ENCODE results near the gene LMTK3.

Gene LMTK3

DNA sequence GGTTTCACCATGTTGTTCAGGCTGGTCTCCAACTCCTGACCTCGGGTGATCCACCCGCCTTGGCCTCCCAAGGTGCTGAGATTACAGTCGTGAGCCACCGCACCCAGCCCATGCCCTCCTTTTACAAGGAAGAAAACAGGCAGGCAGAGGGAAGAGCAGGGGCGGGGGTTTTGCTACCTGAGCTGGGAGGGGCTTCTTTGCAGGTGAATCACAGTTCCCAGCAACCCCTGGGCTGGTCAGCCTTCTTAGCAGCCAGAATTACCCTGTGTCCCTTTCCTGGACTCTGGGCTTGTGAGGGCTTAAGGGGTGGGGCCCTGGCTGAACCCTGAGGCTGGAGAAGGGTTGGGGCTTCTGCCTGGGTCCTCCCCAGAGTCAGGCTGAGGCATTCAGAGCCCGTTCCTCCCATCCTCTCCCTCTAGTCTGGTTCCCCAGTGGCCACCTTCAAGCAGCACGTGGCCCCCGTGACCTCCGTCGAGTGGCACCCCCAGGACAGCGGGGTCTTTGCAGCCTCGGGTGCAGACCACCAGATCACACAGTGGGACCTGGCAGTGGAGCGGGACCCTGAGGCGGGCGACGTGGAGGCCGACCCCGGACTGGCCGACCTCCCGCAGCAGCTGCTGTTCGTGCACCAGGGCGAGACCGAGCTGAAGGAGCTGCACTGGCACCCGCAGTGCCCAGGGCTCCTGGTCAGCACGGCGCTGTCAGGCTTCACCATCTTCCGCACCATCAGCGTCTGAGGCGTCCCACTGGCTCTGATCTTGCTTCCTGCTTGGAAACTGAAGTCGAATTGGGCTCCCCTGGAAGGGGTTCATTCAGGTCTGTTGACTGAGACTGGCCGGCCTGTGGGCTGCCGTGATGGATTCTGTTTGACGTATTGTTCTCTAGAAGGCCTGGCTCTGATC, 59.1 kb downstream of the LMTK3 start:
- Mint-ChIP-seq H3K4me1 (peaks cover 8% of the 10 kb centered on the region), H3K27ac (no peak overlapping the region), H3K36me3 (peaks cover 33% of the 10 kb centered on the region), H3K27me3 (no peaks in the 10 kb centered on the region), H3K9me3 (no peaks in the 10 kb centered on the region), H3K4me3 (no peak overlapping the region)
- no peak for DNase-seq
- CTCF ChIA-PET, result no interaction called here

- Mint-ChIP-seq H3K27ac (no peak overlapping the region), H3K36me3 (peaks cover 33% of the 10 kb centered on the region), H3K4me3 (no peak overlapping the region), H3K4me1 (peaks cover 13% of the 10 kb centered on the region), H3K9me3 (no peaks in the 10 kb centered on the region), H3K27me3 (no peaks in the 10 kb centered on the region)
- no peak for DNase-seq
- CTCF ChIA-PET, result no interaction called here
Observed at GRCh38 chr19:48451624-48452023, 60.0 kb downstream of the LMTK3 start.

DNA sequence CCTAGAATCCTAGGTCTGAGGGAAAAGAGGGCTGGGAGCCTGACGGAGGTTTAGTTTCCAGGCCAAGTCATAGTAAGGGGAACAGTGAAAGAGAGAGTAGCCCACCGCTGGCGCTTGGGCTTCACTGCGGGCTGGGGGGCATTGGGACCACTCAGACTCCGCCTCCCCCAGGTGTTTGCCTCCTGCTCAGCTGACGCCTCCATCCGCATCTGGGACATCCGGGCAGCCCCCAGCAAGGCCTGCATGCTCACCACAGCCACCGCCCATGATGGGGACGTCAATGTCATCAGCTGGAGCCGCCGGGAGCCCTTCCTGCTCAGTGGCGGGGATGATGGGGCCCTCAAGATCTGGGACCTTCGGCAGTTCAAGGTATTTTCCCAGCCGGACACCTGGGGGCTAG, 60.8 kb downstream of the LMTK3 start:
- Mint-ChIP-seq H3K4me1 (peaks cover 19% of the 10 kb centered on the region), H3K4me3 (no peak overlapping the region), H3K27ac (no peak overlapping the region), H3K36me3 (peaks cover 34% of the 10 kb centered on the region), H3K9me3 (no peaks in the 10 kb centered on the region), H3K27me3 (peaks cover under 1% of the 10 kb centered on the region)
- DNase-seq, result no peak
- CTCF ChIA-PET, result no interaction called here

DNA sequence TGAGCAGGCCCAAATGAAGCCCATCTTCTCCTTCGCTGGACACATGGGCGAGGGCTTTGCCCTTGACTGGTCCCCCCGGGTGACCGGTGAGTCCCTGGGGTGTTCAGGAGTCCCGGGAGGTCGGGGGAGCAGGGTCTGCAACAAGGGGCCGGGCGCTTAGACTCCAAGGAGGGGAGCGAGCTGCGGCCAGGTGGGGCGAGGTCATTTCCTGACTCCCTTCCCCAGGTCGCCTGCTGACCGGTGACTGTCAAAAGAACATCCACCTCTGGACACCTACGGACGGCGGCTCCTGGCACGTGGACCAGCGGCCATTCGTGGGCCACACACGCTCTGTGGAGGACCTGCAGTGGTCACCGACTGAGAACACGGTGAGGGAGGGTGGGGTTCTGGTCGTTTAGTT, 61.2 kb downstream of the LMTK3 start:
- no peak for DNase-seq
- Mint-ChIP-seq H3K36me3 (peaks cover 36% of the 10 kb centered on the region), H3K27me3 (peaks cover 4% of the 10 kb centered on the region), H3K4me1 (peaks cover 23% of the 10 kb centered on the region), H3K4me3 (no peak overlapping the region), H3K27ac (no peak overlapping the region), H3K9me3 (no peaks in the 10 kb centered on the region)
- CTCF ChIA-PET, result no interaction called here

DNA sequence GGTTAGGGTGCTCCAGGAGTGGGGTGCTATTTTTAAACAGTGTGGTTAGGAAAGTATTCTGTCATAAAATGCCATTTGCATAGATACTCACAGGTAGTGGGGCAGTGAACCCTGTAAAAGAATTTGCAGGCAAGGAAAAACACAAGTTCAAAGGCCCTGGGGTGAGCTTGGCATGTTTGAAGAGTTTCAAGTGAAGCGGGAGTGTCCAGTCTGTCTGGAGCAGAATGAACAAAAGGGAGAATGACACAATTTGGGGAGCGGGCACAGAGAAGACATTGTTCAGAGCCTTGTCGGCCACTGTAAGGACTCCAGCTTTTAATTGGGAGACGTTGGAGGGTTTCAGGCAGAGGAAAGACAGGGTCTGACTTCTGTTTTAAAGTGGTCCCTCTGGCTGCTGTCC, 63.1 kb downstream of the LMTK3 start:
- Mint-ChIP-seq H3K4me1 (peaks cover 33% of the 10 kb centered on the region), H3K27ac (no peak overlapping the region), H3K4me3 (no peak overlapping the region), H3K9me3 (no peaks in the 10 kb centered on the region), H3K36me3 (peaks cover 30% of the 10 kb centered on the region), H3K27me3 (peaks cover 21% of the 10 kb centered on the region)
- CTCF ChIA-PET, result no interaction called here
- no peak for DNase-seq

DNA sequence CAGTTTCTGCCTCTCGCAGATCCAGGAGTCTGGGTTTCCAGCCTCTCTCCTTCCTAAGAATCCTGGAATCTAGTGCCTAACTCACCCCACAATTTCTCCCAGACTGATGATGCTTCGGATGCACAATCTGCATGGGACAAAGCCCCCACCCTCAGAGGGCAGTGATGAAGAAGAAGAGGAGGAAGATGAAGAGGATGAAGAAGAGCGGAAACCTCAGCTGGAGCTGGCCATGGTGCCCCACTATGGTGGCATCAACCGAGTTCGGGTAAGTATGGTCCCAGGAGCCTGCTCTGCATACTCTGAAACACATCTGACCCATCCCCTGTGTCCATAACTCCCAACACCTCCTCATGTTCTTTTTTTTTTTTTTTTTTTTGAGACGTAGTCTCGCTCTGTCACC, 65.1 kb downstream of the LMTK3 start:
- no peak for DNase-seq
- H3K4me1 Mint-ChIP-seq, result peaks cover 35% of the 10 kb centered on the region
- peaks cover 30% of the 10 kb centered on the region for H3K27me3 Mint-ChIP-seq
- peaks cover 28% of the 10 kb centered on the region for H3K36me3 Mint-ChIP-seq
- peak overlapping the region; percentile 77 for H3K4me3 Mint-ChIP-seq
- H3K27ac Mint-ChIP-seq, result peak overlapping the region; percentile 92
- no peaks in the 10 kb centered on the region for H3K9me3 Mint-ChIP-seq
- CTCF ChIA-PET, result interaction anchor here (0.9 kb wide), 1 partner anchor 10 kb away, joined by 4 read pairs; no protein-coding TSS in a partner anchor

- H3K27me3 Mint-ChIP-seq, result peaks cover 37% of the 10 kb centered on the region
- CTCF ChIA-PET, result no interaction called here
- peaks cover 25% of the 10 kb centered on the region for H3K36me3 Mint-ChIP-seq
- peak; percentile 98 for DNase-seq
- peak within 1 kb of the TSS; percentile 92 for H3K27ac Mint-ChIP-seq
- peak within 1 kb of the TSS; percentile 77 for H3K4me3 Mint-ChIP-seq
- H3K4me1 Mint-ChIP-seq, result peaks cover 39% of the 10 kb centered on the region
- H3K9me3 Mint-ChIP-seq, result no peaks in the 10 kb centered on the region
Observed at GRCh38 chr19:48445606-48446481, 65.8 kb downstream of the LMTK3 start, which contains the start of gene GRWD1. Gene GRWD1 (plus strand): TSS chr19:48445983. CDS start chr19:48446006, 23 bp downstream.

GRCh38 chr19:48445256-48445605, 66.4 kb downstream of the LMTK3 start:
- Mint-ChIP-seq H3K4me1 (peaks cover 39% of the 10 kb centered on the region), H3K9me3 (no peaks in the 10 kb centered on the region), H3K27me3 (peaks cover 44% of the 10 kb centered on the region), H3K27ac (peak overlapping the region; percentile 92), H3K4me3 (peak overlapping the region; percentile 77), H3K36me3 (peaks cover 24% of the 10 kb centered on the region)
- CTCF ChIA-PET, result no interaction called here
- no peak for DNase-seq

- Mint-ChIP-seq H3K27me3 (peaks cover 45% of the 10 kb centered on the region), H3K27ac (peak overlapping the region; percentile 55), H3K36me3 (peaks cover 24% of the 10 kb centered on the region), H3K4me3 (peak overlapping the region; percentile 77), H3K9me3 (no peaks in the 10 kb centered on the region), H3K4me1 (peaks cover 39% of the 10 kb centered on the region)
- CTCF ChIA-PET, result no interaction called here
- no peak for DNase-seq
Observed at GRCh38 chr19:48444936-48445200, 66.8 kb downstream of the LMTK3 start.

- Mint-ChIP-seq H3K4me1 (peaks cover 39% of the 10 kb centered on the region), H3K9me3 (no peaks in the 10 kb centered on the region), H3K27ac (peak overlapping the region; percentile 55), H3K4me3 (peak overlapping the region; percentile 77), H3K27me3 (peaks cover 49% of the 10 kb centered on the region), H3K36me3 (peaks cover 23% of the 10 kb centered on the region)
- CTCF ChIA-PET, result no interaction called here
- peak; percentile 33 for DNase-seq
Observed at GRCh38 chr19:48444129-48444935, 67.3 kb downstream of the LMTK3 start.

- CTCF ChIA-PET, result no interaction called here
- Mint-ChIP-seq H3K27me3 (peaks cover 49% of the 10 kb centered on the region), H3K27ac (no peak overlapping the region), H3K36me3 (peaks cover 18% of the 10 kb centered on the region), H3K4me1 (peaks cover 39% of the 10 kb centered on the region), H3K9me3 (no peaks in the 10 kb centered on the region), H3K4me3 (no peak overlapping the region)
- no peak for DNase-seq
Observed at GRCh38 chr19:48443731-48444128, 67.9 kb downstream of the LMTK3 start.

- H3K27ac Mint-ChIP-seq, result no peak overlapping the region
- CTCF ChIA-PET, result no interaction called here
- peaks cover 37% of the 10 kb centered on the region for H3K4me1 Mint-ChIP-seq
Observed at GRCh38 chr19:48443256-48443655, 68.4 kb downstream of the LMTK3 start.

DNA sequence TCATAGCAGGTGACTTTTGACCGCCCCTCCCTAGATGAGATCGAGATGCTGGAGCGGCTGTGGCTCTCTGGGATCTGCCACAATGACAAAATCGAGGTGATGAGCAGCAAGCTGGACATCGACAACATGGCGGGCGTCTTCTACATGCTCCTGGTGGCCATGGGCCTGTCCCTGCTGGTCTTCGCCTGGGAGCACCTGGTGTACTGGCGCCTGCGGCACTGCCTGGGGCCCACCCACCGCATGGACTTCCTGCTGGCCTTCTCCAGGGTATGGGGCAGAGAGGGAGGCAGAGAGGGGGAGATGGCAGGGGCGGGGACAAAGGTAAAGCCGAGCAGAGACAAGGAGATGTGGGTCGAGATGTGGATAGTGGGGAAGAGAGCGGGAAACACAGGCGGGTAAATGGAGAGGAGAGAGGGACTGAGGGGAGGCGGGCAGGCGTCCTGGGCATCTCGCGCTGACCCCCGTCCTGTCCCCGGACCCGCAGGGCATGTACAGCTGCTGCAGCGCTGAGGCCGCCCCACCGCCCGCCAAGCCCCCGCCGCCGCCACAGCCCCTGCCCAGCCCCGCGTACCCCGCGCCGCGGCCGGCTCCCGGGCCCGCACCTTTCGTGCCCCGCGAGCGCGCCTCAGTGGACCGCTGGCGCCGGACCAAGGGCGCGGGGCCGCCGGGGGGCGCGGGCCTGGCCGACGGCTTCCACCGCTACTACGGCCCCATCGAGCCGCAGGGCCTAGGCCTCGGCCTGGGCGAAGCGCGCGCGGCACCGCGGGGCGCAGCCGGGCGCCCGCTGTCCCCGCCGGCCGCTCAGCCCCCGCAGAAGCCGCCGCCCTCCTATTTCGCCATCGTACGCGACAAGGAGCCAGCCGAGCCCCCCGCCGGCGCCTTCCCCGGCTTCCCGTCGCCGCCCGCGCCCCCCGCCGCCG, 69.3 kb downstream of the LMTK3 start:
- H3K27me3 Mint-ChIP-seq, result peaks cover 54% of the 10 kb centered on the region
- H3K9me3 Mint-ChIP-seq, result no peaks in the 10 kb centered on the region
- DNase-seq, result no peak
- peak overlapping the region; percentile 60 for H3K27ac Mint-ChIP-seq
- H3K4me1 Mint-ChIP-seq, result peaks cover 32% of the 10 kb centered on the region
- CTCF ChIA-PET, result interaction anchor here (1.1 kb wide), 1 partner anchor 51 kb away, joined by 3 read pairs; the partner anchor contains the start of gene KDELR1
- peaks cover 7% of the 10 kb centered on the region for H3K36me3 Mint-ChIP-seq
- H3K4me3 Mint-ChIP-seq, result peak overlapping the region; percentile 16

More at GRCh38 chr19:48443256-48443655, 68.4 kb downstream of the LMTK3 start:
- no peak for DNase-seq
- Mint-ChIP-seq H3K4me3 (no peak overlapping the region), H3K27me3 (peaks cover 49% of the 10 kb centered on the region), H3K36me3 (peaks cover 14% of the 10 kb centered on the region), H3K9me3 (no peaks in the 10 kb centered on the region)
